ENCODE results near the gene MYG1. TPM values are rescaled to one million over a fixed set of nuclear protein-coding genes. Genes with fewer than 3 reads are reported as not detected.

The MYG1 gene
- polyA plus RNA-seq, 1 donor (not counting 4 experiments of a cell fraction or from before 2014, with no cell fraction given) = 27.2 TPM

GRCh38 chr12:53277981-53278380 lies 21.5 kb upstream of the MYG1 start:
- dilution Hi-C loops (cut with MboI; ENCODE audit: extremely low pct_ligation_motif_present, low sequenced_read_pairs) = no loop called here
- Histone ChIP-seq H3K9ac (ENCODE audit: control insufficient read depth, extremely low read depth, insufficient read depth, low read length) (no peak overlapping the region), H3K9me3 (ENCODE audit: control insufficient read depth, low read depth, low read length) (no peaks in the 10 kb centered on the region), H3K4me3 (ENCODE audit: control insufficient read depth in 2 of 3, extremely low read depth in 1 of 3, insufficient read depth in 2 of 3, low read depth in 1 of 3, low read length in 3 of 3) (no peak overlapping the region), H3K9me1 (ENCODE audit: control insufficient read depth, extremely low read depth, insufficient read depth, low read length) (no peaks in the 10 kb centered on the region), H3K36me3 (ENCODE audit: control insufficient read depth in 2 of 2, extremely low read depth in 1 of 2, insufficient read depth in 2 of 2, low read length in 2 of 2) (peaks cover 0 to 33% of the 10 kb centered on the region in 2 experiments), H3K79me2 (ENCODE audit: control insufficient read depth, insufficient read depth, low read length) (no peaks in the 10 kb centered on the region), H3K4me2 (ENCODE audit: control insufficient read depth, extremely low read depth, insufficient read depth, low read depth, low read length) (no peak overlapping the region), H3K27me3 (ENCODE audit: control insufficient read depth, extremely low read depth, insufficient read depth, low read length) (no peaks in the 10 kb centered on the region), H3K4me1 (ENCODE audit: control insufficient read depth, extremely low read depth, insufficient read depth, low read length) (no peaks in the 10 kb centered on the region), H4K20me1 (ENCODE audit: control insufficient read depth, extremely low read depth, insufficient read depth, low read length) (no peaks in the 10 kb centered on the region), H2AFZ (ENCODE audit: control insufficient read depth, low read length) (no peak overlapping the region), H3K27ac (ENCODE audit: control insufficient read depth, insufficient read depth, low read length) (no peak overlapping the region)
- TF ChIP-seq EZH2 (IDR thresholded peaks at IDR 0.05; ENCODE audit: low read length) (no peak), CTCF (optimal IDR thresholded peaks at IDR 0.05 in 1 of 3, IDR thresholded peaks at IDR 0.05 in 1 of 3, conservative IDR thresholded peaks at IDR 0.05 in 1 of 3; ENCODE audit: extremely low read depth in 1 of 3, insufficient read depth in 2 of 3, low read length in 3 of 3) (no peak)
- DNase-seq (ENCODE audit: low read depth, low spot score) = no peak
- no peak for FAIRE-seq

GRCh38 chr12:53279283-53279869 lies 20.1 kb upstream of the MYG1 start:
- Histone ChIP-seq H2AFZ (ENCODE audit: control insufficient read depth, low read length) (no peak overlapping the region), H3K9ac (ENCODE audit: control insufficient read depth, extremely low read depth, insufficient read depth, low read length) (no peak overlapping the region), H3K9me3 (ENCODE audit: control insufficient read depth, low read depth, low read length) (no peaks in the 10 kb centered on the region), H3K27me3 (ENCODE audit: control insufficient read depth, extremely low read depth, insufficient read depth, low read length) (no peaks in the 10 kb centered on the region), H3K4me2 (ENCODE audit: control insufficient read depth, extremely low read depth, insufficient read depth, low read depth, low read length) (no peak overlapping the region), H3K9me1 (ENCODE audit: control insufficient read depth, extremely low read depth, insufficient read depth, low read length) (no peaks in the 10 kb centered on the region), H3K79me2 (ENCODE audit: control insufficient read depth, insufficient read depth, low read length) (no peaks in the 10 kb centered on the region), H3K27ac (ENCODE audit: control insufficient read depth, insufficient read depth, low read length) (no peak overlapping the region), H3K36me3 (ENCODE audit: control insufficient read depth in 2 of 2, extremely low read depth in 1 of 2, insufficient read depth in 2 of 2, low read length in 2 of 2) (peaks cover 0 to 44% of the 10 kb centered on the region in 2 experiments), H4K20me1 (ENCODE audit: control insufficient read depth, extremely low read depth, insufficient read depth, low read length) (no peaks in the 10 kb centered on the region), H3K4me3 (ENCODE audit: control insufficient read depth in 2 of 3, extremely low read depth in 1 of 3, insufficient read depth in 2 of 3, low read depth in 1 of 3, low read length in 3 of 3) (no peak overlapping the region), H3K4me1 (ENCODE audit: control insufficient read depth, extremely low read depth, insufficient read depth, low read length) (no peaks in the 10 kb centered on the region)
- FAIRE-seq (no peak), DNase-seq (ENCODE audit: low read depth, low spot score) (no peak)
- dilution Hi-C loops (cut with MboI; ENCODE audit: extremely low pct_ligation_motif_present, low sequenced_read_pairs) = no loop called here
- TF ChIP-seq EZH2 (IDR thresholded peaks at IDR 0.05; ENCODE audit: low read length) (no peak), CTCF (optimal IDR thresholded peaks at IDR 0.05 in 1 of 3, IDR thresholded peaks at IDR 0.05 in 1 of 3, conservative IDR thresholded peaks at IDR 0.05 in 1 of 3; ENCODE audit: extremely low read depth in 1 of 3, insufficient read depth in 2 of 3, low read length in 3 of 3) (no peak)

All from keratinocyte (primary cell).